Neural progenitor cell (in vitro differentiated cells): ENCODE results near the gene ERMARD. TPM values are rescaled to one million over a fixed set of nuclear protein-coding genes. Genes with fewer than 3 reads are reported as not detected.

ENCODE experiments used
- DNase-seq: peaks from one replicate; pipeline ENCODE4 v3.0.0-alpha.2; 2016; ENCODE audit warnings: low spot score
- H2AFZ ChIP-seq: fragments of 200-600 bp; sonication (generic); replicated peaks from 2 replicates; pipeline ENCODE4 v1.6.1; 2016; ENCODE audit warnings: antibody characterized with exemption
- H3F3A ChIP-seq: fragments of 200-600 bp; sonication (generic); 2 replicates; pipeline ENCODE4 v1.6.1; 2016; ENCODE audit warnings: antibody characterized with exemption, low read depth
- H3K27ac ChIP-seq: fragments of 200-600 bp; sonication (generic); 2 replicates; pipeline ENCODE4 v1.5.1; 2016; ENCODE audit warnings: mild to moderate bottlenecking
- H3K27me3 ChIP-seq: fragments of 200-600 bp; sonication (generic); 2 replicates; pipeline ENCODE4 v1.6.1; 2016; ENCODE audit warnings: mild to moderate bottlenecking, moderate library complexity
- H3K36me3 ChIP-seq: fragments of 200-600 bp; sonication (generic); 2 replicates; pipeline ENCODE4 v1.5.1; 2016
- H3K4me1 ChIP-seq: fragments of 200-600 bp; sonication (generic); 2 replicates; pipeline ENCODE4 v1.6.1; 2016; ENCODE audit warnings: mixed run types
- H3K4me2 ChIP-seq: fragments of 200-600 bp; sonication (generic); 2 replicates; pipeline ENCODE4 v1.6.1; 2016
- H3K4me3 ChIP-seq: fragments of 200-600 bp; sonication (generic); 2 replicates; pipeline ENCODE4 v1.5.1; 2016
- H3K79me2 ChIP-seq: fragments of 200-600 bp; sonication (generic); 2 replicates; pipeline ENCODE4 v1.6.1; 2016; ENCODE audit warnings: low read depth
- H3K9ac ChIP-seq: fragments of 200-600 bp; sonication (generic); 2 replicates; pipeline ENCODE4 v1.6.1; 2016
- H3K9me3 ChIP-seq: fragments of 200-600 bp; sonication (generic); 2 replicates; pipeline ENCODE4 v1.5.1; 2016; ENCODE audit warnings: low read depth
- H4K20me1 ChIP-seq: fragments of 200-600 bp; sonication (generic); 2 replicates; pipeline ENCODE4 v1.6.1; 2016; ENCODE audit warnings: low read depth
- H3K27ac Mint-ChIP-seq: 3 replicates; pipeline ENCODE4 v1.8.0; 2021; ENCODE audit warnings: mixed read lengths
- H3K27me3 Mint-ChIP-seq: 2 replicates; pipeline ENCODE4 v1.8.0; 2022; ENCODE audit warnings: low read depth, mild to moderate bottlenecking, inconsistent platforms, moderate library complexity, mixed read lengths; ENCODE audit not compliant: insufficient read depth
- H3K36me3 Mint-ChIP-seq: 3 replicates; pipeline ENCODE4 v1.8.0; 2021; ENCODE audit warnings: mixed read lengths
- H3K4me1 Mint-ChIP-seq: 3 replicates; pipeline ENCODE4 v1.8.0; 2021; ENCODE audit warnings: mixed read lengths
- H3K4me3 Mint-ChIP-seq: 3 replicates; pipeline ENCODE4 v1.8.0; 2021; ENCODE audit warnings: mild to moderate bottlenecking, moderate library complexity, mixed read lengths
- H3K9me3 Mint-ChIP-seq: 3 replicates; pipeline ENCODE4 v1.8.0; 2020; ENCODE audit warnings: mixed read lengths
- EZH2 ChIP-seq: fragments of 200-600 bp; sonication (generic); IDR thresholded peaks from 2 replicates; pipeline ENCODE4 v1.6.1; 2017; ENCODE audit warnings: antibody characterized with exemption, mild to moderate bottlenecking, moderate library complexity
- EZH2phosphoT487 ChIP-seq: fragments of 200-600 bp; sonication (generic); IDR thresholded peaks from 2 replicates; pipeline ENCODE4 v1.6.1; 2017; ENCODE audit warnings: antibody characterized with exemption
- total RNA-seq: library from RNA; depleted of rRNA; stranded (reverse); fragments of >200 nt; gene quantifications from 2 replicates; pipeline ENCODE4 v1.2.3, GENCODE V29; 2015; ENCODE audit warnings: low replicate concordance
- TF ChIP-seq, protein P1 (sequence below): fragments of 200-600 bp; sonication (generic); IDR thresholded peaks from 2 replicates; pipeline ENCODE4 v1.5.1; 2017; ENCODE audit warnings: antibody characterized with exemption, mild to moderate bottlenecking

ERMARD gene
- total RNA-seq, 1 donor from 2014 or later = 31.4 TPM

- Histone ChIP-seq H3K36me3 (no peaks in the 10 kb centered on the region), H3K27ac (no peak overlapping the region)
- TF ChIP-seq EZH2 = no peak
- TF ChIP-seq, protein P1, sequence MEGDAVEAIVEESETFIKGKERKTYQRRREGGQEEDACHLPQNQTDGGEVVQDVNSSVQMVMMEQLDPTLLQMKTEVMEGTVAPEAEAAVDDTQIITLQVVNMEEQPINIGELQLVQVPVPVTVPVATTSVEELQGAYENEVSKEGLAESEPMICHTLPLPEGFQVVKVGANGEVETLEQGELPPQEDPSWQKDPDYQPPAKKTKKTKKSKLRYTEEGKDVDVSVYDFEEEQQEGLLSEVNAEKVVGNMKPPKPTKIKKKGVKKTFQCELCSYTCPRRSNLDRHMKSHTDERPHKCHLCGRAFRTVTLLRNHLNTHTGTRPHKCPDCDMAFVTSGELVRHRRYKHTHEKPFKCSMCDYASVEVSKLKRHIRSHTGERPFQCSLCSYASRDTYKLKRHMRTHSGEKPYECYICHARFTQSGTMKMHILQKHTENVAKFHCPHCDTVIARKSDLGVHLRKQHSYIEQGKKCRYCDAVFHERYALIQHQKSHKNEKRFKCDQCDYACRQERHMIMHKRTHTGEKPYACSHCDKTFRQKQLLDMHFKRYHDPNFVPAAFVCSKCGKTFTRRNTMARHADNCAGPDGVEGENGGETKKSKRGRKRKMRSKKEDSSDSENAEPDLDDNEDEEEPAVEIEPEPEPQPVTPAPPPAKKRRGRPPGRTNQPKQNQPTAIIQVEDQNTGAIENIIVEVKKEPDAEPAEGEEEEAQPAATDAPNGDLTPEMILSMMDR = no peak
- no peak for TF ChIP-seq EZH2phosphoT487
Measured at GRCh38 chr6:169792306-169793015, 41.0 kb downstream of the ERMARD start.

DNA sequence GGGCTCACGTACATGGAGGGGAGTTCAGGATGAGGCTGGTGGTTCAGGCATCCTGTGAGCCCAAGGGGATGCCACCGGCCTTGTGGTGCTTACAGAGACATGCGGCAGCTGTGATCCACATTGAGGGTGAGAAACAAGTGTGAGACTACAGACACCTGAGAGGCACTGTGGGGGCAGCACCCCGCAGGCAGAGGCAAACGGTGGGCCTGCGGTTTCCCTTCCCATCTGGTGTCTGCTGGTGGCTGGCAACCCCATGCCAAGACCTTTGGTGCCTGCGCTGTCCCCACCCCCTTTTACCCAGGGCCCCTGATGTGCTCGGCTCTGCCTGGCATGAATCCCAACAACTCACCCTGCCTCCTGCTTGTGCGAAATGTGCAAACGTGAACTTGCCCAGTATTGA, 42.0 kb downstream of the ERMARD start:
- Mint-ChIP-seq H3K36me3 (no peaks in the 10 kb centered on the region), H3K4me1 (peaks cover 43% of the 10 kb centered on the region), H3K9me3 (no peaks in the 10 kb centered on the region)

More at GRCh38 chr6:169792306-169793015, 41.0 kb downstream of the ERMARD start:
- Histone ChIP-seq H3K4me1 (peaks cover 4% of the 10 kb centered on the region), H4K20me1 (no peaks in the 10 kb centered on the region), H3K79me2 (no peaks in the 10 kb centered on the region), H3K27me3 (peaks cover 18% of the 10 kb centered on the region), H3K9me3 (no peaks in the 10 kb centered on the region), H3K9ac (no peak overlapping the region), H3K4me2 (no peak overlapping the region), H2AFZ (no peak overlapping the region), H3F3A (peaks cover 4% of the 10 kb centered on the region), H3K4me3 (no peak overlapping the region)
- peaks cover 6% of the 10 kb centered on the region for H3K27me3 Mint-ChIP-seq
- no peak overlapping the region for H3K4me3 Mint-ChIP-seq
- H3K36me3 Mint-ChIP-seq = no peaks in the 10 kb centered on the region
- no peak overlapping the region for H3K27ac Mint-ChIP-seq
- no peak for DNase-seq
- no peaks in the 10 kb centered on the region for H3K9me3 Mint-ChIP-seq
- peaks cover 39% of the 10 kb centered on the region for H3K4me1 Mint-ChIP-seq

DNA sequence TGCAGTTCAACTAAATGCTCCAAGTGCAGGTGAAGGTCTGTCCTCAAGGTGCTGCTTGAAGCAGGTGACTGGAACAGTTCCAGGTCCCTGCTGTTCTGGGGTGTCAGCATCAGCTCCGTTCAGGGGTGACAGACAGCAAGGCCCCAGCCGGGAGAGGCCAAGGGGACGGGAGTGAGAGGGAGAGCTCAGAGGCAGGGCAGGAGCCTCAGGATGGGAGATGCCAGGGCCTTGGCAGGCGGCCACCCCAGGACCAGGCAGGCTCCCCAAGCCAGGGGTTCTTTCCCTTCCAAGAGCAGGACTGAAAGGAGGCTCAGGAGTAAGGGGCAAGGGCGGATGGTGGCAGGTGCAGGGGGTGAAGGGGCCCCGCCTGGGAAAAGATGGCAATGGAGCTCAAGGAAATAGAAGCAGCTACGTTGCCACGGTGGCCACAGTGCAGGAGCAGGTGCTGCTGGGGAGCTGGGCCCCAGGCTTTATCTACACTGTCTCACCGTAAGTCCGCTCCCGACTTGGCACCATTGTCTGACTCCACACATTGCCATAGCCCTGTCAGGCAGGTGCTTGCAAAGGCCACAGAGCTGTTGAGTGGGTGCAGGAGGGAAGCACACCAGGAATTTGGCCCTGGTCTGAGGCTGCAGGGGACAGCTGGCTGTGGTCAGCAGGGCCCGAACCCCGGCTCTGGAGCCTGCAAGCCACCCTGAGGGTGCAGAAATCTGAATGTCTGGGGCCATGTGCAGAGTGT, 43.1 kb downstream of the ERMARD start:
- TF ChIP-seq, protein P1 = no peak
- TF ChIP-seq EZH2 = no peak
- no peak for TF ChIP-seq EZH2phosphoT487
- H3K27me3 ChIP-seq = peaks cover 11% of the 10 kb centered on the region
- H3K27ac ChIP-seq = no peak overlapping the region
- no peaks in the 10 kb centered on the region for H4K20me1 ChIP-seq
- no peak overlapping the region for H3K4me3 ChIP-seq
- Mint-ChIP-seq H3K4me3 (no peak overlapping the region), H3K9me3 (no peaks in the 10 kb centered on the region), H3K27ac (no peak overlapping the region), H3K36me3 (no peaks in the 10 kb centered on the region), H3K4me1 (peaks cover 48% of the 10 kb centered on the region), H3K27me3 (peaks cover 6% of the 10 kb centered on the region)
- H3K4me1 ChIP-seq = peaks cover 4% of the 10 kb centered on the region
- H3F3A ChIP-seq = peaks cover 4% of the 10 kb centered on the region
- H3K9ac ChIP-seq = no peak overlapping the region
- H2AFZ ChIP-seq = no peak overlapping the region
- no peaks in the 10 kb centered on the region for H3K79me2 ChIP-seq
- no peaks in the 10 kb centered on the region for H3K36me3 ChIP-seq
- no peak for DNase-seq
- no peaks in the 10 kb centered on the region for H3K9me3 ChIP-seq
- no peak overlapping the region for H3K4me2 ChIP-seq

More for the DNA sequence above, 42.0 kb downstream of the ERMARD start:
- Histone ChIP-seq H3K79me2 (no peaks in the 10 kb centered on the region), H3K36me3 (no peaks in the 10 kb centered on the region), H3K4me1 (peaks cover 4% of the 10 kb centered on the region), H3K27me3 (peaks cover 18% of the 10 kb centered on the region), H3F3A (peaks cover 4% of the 10 kb centered on the region), H3K4me2 (no peak overlapping the region), H3K9ac (no peak overlapping the region), H4K20me1 (no peaks in the 10 kb centered on the region), H2AFZ (no peak overlapping the region), H3K27ac (no peak overlapping the region), H3K4me3 (no peak overlapping the region), H3K9me3 (no peaks in the 10 kb centered on the region)
- DNase-seq = no peak
- no peak overlapping the region for H3K4me3 Mint-ChIP-seq
- H3K27ac Mint-ChIP-seq = peak overlapping the region; percentile 73
- peaks cover 6% of the 10 kb centered on the region for H3K27me3 Mint-ChIP-seq
- TF ChIP-seq EZH2 = no peak
- TF ChIP-seq EZH2phosphoT487 = no peak
- TF ChIP-seq, protein P1 = no peak
